HL-60 (cell line): ENCODE data around the gene RIC3.

ENCODE experiments used
- GABPA ChIP-seq: IDR thresholded peaks from 2 replicates; pipeline ENCODE4 v1.6.1; 2012; ENCODE audit warnings: low read depth
- POLR2AphosphoS5 ChIP-seq: IDR thresholded peaks from 2 replicates; pipeline ENCODE4 v1.6.1; 2012; ENCODE audit warnings: low read depth
- SPI1 ChIP-seq: IDR thresholded peaks from 2 replicates; pipeline ENCODE4 v1.6.1; 2012; ENCODE audit warnings: low read depth, mild to moderate bottlenecking, borderline replicate concordance
- TF ChIP-seq, protein P1 (sequence below): IDR thresholded peaks from one replicate; pipeline ENCODE4 v1.5.1; 2011; ENCODE audit warnings: low read length, control low read depth, inconsistent platforms; ENCODE audit not compliant: insufficient read depth
- TF ChIP-seq, protein P2 (sequence below): IDR thresholded peaks from 2 replicates; pipeline ENCODE4 v1.6.1; 2012; ENCODE audit warnings: low read depth; ENCODE audit not compliant: insufficient replicate concordance

DNA sequence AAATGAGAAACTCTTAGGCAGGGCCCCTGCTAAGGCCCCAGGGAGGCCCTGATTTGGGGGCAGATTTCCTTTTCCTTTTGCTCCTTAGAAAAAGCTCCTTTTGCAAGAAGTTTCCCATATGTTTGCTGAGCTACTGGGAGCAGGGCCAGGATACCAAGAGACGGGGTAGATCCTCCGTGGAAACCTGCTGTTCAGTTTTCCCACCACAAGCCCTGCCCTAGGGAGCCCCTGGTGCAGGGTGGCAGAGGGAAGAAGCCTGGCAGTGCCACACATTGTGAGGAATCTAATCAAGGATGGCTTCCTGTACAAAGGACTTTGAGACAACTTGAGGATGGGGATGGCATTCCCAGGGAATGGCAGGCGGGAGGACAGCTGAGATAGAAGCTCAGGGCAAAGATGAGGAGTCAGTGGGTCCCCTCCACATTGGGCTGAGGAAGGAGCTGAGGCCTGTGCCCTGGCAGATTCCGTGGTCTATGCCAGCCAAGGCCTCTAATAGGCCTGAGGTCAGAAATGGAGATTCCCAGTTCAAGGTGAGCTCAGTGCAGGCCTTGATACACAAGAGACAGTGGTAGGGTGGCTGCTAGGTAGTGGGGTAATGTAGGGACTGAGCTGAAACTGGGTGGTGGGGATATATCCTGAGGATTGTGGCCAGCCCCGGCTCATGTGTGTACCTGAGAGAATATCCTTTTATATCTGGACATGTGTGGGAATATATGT lies 72.9 kb downstream of the RIC3 start:
- TF ChIP-seq, protein P1, sequence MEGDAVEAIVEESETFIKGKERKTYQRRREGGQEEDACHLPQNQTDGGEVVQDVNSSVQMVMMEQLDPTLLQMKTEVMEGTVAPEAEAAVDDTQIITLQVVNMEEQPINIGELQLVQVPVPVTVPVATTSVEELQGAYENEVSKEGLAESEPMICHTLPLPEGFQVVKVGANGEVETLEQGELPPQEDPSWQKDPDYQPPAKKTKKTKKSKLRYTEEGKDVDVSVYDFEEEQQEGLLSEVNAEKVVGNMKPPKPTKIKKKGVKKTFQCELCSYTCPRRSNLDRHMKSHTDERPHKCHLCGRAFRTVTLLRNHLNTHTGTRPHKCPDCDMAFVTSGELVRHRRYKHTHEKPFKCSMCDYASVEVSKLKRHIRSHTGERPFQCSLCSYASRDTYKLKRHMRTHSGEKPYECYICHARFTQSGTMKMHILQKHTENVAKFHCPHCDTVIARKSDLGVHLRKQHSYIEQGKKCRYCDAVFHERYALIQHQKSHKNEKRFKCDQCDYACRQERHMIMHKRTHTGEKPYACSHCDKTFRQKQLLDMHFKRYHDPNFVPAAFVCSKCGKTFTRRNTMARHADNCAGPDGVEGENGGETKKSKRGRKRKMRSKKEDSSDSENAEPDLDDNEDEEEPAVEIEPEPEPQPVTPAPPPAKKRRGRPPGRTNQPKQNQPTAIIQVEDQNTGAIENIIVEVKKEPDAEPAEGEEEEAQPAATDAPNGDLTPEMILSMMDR = no peak
- TF ChIP-seq, protein P2, sequence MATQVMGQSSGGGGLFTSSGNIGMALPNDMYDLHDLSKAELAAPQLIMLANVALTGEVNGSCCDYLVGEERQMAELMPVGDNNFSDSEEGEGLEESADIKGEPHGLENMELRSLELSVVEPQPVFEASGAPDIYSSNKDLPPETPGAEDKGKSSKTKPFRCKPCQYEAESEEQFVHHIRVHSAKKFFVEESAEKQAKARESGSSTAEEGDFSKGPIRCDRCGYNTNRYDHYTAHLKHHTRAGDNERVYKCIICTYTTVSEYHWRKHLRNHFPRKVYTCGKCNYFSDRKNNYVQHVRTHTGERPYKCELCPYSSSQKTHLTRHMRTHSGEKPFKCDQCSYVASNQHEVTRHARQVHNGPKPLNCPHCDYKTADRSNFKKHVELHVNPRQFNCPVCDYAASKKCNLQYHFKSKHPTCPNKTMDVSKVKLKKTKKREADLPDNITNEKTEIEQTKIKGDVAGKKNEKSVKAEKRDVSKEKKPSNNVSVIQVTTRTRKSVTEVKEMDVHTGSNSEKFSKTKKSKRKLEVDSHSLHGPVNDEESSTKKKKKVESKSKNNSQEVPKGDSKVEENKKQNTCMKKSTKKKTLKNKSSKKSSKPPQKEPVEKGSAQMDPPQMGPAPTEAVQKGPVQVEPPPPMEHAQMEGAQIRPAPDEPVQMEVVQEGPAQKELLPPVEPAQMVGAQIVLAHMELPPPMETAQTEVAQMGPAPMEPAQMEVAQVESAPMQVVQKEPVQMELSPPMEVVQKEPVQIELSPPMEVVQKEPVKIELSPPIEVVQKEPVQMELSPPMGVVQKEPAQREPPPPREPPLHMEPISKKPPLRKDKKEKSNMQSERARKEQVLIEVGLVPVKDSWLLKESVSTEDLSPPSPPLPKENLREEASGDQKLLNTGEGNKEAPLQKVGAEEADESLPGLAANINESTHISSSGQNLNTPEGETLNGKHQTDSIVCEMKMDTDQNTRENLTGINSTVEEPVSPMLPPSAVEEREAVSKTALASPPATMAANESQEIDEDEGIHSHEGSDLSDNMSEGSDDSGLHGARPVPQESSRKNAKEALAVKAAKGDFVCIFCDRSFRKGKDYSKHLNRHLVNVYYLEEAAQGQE = no peak
- TF ChIP-seq POLR2AphosphoS5 = no peak
- no peak for TF ChIP-seq GABPA
- TF ChIP-seq SPI1 = no peak
